ENCODE results near the gene BRAT1.

Gene BRAT1

GRCh38 chr7:2559283-2559950, 4.1 kb upstream of the BRAT1 start:
- peak; percentile 56 for DNase-seq

GRCh38 chr7:2558629-2559282, 3.4 kb upstream of the BRAT1 start, which contains the start of gene IQCE:
Gene IQCE, plus strand, starts transcription at chr7:2558979. Its CDS starts 203 bp downstream, at chr7:2559182.
- DNase-seq: peak; percentile 94

GRCh38 chr7:2554661-2555111, 638 bp downstream of the BRAT1 start:
- no peak for DNase-seq

GRCh38 chr7:2553831-2554581, 1.3 kb downstream of the BRAT1 start:
- no peak for DNase-seq

GRCh38 chr7:2553108-2553507, 2.2 kb downstream of the BRAT1 start:
- no peak for DNase-seq

GRCh38 chr7:2551418-2551817, 3.9 kb downstream of the BRAT1 start:
- DNase-seq: no peak

GRCh38 chr7:2546776-2547586, 8.3 kb downstream of the BRAT1 start:
- DNase-seq: no peak

GRCh38 chr7:2545746-2546425, 9.4 kb downstream of the BRAT1 start:
- DNase-seq: no peak

GRCh38 chr7:2544541-2545188, 10.7 kb downstream of the BRAT1 start:
- no peak for DNase-seq

GRCh38 chr7:2542916-2543871, 12.1 kb downstream of the BRAT1 start:
- no peak for DNase-seq

- no peak for DNase-seq
Measured at GRCh38 chr7:2542011-2542915, 13.1 kb downstream of the BRAT1 start.

GRCh38 chr7:2541291-2542010, 13.9 kb downstream of the BRAT1 start:
- DNase-seq: no peak

GRCh38 chr7:2540641-2541051, 14.7 kb downstream of the BRAT1 start:
- DNase-seq: no peak

- DNase-seq: no peak
Measured at GRCh38 chr7:2540133-2540532, 15.2 kb downstream of the BRAT1 start.

GRCh38 chr7:2539031-2539911, 16.1 kb downstream of the BRAT1 start:
- no peak for DNase-seq

GRCh38 chr7:2537981-2538851, 17.1 kb downstream of the BRAT1 start:
- no peak for DNase-seq
